Cardiac septum (tissue), 1 donor: ENCODE data around the gene FGF11. TPM values are rescaled to one million over a fixed set of nuclear protein-coding genes. Genes with fewer than 3 reads are reported as not detected.
"Not testable (repeated sequence)": the region's sequence is repeated elsewhere in the genome, so short reads cannot be mapped to it uniquely, and the experiment has no call there.

Experiments used
- DNase-seq: peaks from one replicate; pipeline ENCODE4 v3.0.0-alpha.2; 2020; ENCODE audit warnings: low spot score
- intact Hi-C: fragments of 100-400 bp; cut with DNase I; formaldehyde crosslinking; loops from one replicate; pipeline ENCODE4 v1.14.0; 2022
- total RNA-seq: library from RNA; stranded (reverse); fragmentation: NEBNext Ultra II Directional; extraction: Animal tissue kit (Norgen Biotek cat#: 25700); gene quantifications from one replicate; pipeline ENCODE4 v1.2.1, GENCODE V29; 2021
- donor health status: DM: no; HTN: no; CAD: no.

FGF11 gene
- total RNA-seq, 1 donor from 2014 or later = 3.9 TPM

- intact Hi-C loops, DNase-seq: not testable (repeated sequence)
Observed at GRCh38 chr17:7470457-7470973, 31.2 kb downstream of the FGF11 start.

DNA sequence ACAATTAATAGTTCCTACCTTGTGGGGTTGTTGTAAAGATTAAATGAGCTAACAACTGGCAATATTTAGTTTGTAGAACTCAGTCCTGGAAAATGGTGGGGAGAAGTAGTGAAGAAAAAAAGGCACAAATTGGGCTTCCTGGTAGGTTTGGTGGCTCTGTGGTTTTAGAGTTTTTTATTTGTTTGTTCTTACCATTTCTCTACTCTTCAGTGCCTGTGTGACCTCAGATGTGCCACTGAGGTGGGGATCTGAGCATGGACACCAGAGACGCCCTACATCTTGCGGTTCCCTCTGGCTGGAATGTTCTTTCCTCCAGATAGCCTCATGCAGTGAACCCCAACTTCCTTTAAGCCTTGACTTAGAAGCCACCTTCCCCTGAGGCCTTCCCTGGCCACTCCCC lies 32.4 kb downstream of the FGF11 start:
- intact Hi-C loops = no loop called here
- DNase-seq = no peak

DNA sequence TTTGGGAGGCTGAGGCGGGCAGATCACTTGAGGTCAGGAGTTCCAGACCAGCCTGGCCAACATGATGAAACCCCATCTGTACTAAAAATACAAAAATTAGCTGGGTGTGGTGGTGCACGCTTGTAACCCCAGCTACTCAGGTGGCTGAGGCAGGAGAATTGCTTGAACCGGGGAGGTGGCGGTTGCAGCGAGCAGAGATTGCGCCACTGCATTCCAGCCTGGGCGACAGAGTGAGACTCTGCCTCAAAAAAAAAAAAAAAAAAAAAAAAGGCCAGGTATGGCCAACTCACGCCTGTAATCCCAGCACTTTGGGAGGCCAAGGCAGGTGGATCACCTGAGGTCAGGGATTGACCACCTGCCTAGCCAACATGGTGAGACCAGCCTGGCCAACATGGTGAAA lies 35.5 kb downstream of the FGF11 start:
- intact Hi-C loops, DNase-seq: not testable (repeated sequence)

- intact Hi-C loops = loop anchor here (2.0 kb wide), 1 partner anchor 37 kb away; the partner anchor contains the start of gene FGF11
Observed at GRCh38 chr17:7475764-7476422, 36.6 kb downstream of the FGF11 start.

DNA sequence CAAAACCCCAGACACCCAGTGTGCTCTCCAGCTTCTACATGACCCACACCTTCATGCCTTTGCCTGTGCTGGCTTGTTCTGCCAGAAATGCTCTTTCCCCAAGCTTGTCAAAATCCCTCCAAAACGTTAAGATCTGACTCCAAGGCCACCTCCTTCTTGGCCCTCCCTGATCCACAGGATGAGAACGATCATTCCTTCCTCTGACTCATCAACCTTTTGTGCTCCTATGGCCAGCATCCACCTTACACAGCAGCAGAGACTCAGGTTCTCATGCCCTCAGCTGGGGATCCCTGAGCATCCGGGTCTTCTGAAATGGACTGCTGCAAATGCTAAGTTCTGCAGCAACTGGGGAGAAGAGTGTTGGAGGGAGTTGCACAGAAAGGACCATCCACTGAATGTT lies 37.2 kb downstream of the FGF11 start:
- no peak for DNase-seq
- intact Hi-C loops = loop anchor here (2.0 kb wide), 1 partner anchor 38 kb away; the partner anchor contains the start of gene FGF11

More at GRCh38 chr17:7475764-7476422, 36.6 kb downstream of the FGF11 start:
- peak; percentile 84 for DNase-seq

DNA sequence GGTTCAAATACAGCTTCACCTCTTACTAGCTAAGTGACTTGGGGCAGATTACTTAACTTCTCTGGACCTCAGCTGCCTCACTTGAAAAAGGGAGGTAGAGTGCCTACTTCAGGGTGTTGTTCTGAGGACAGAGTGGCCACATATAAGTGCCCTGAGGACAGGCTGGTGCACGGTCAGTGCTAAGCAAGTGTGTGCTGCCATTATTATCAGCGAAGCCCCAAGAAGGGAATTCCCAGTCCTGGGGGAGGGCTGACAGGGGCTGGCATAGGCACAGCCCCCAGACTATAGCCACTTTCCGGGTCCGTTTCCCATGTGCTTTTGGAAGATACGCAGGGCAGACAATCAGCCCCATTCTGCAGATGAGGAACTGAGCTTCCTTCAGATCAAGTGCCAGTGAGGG lies 37.6 kb downstream of the FGF11 start:
- intact Hi-C loops = loop anchor here (2.0 kb wide), 1 partner anchor 38 kb away; the partner anchor contains the start of gene FGF11
- DNase-seq = no peak

- intact Hi-C loops = loop anchor here (2.0 kb wide), 1 partner anchor 39 kb away; the partner anchor contains the start of gene FGF11
- no peak for DNase-seq
Observed at GRCh38 chr17:7477392-7478275, 38.3 kb downstream of the FGF11 start.

DNA sequence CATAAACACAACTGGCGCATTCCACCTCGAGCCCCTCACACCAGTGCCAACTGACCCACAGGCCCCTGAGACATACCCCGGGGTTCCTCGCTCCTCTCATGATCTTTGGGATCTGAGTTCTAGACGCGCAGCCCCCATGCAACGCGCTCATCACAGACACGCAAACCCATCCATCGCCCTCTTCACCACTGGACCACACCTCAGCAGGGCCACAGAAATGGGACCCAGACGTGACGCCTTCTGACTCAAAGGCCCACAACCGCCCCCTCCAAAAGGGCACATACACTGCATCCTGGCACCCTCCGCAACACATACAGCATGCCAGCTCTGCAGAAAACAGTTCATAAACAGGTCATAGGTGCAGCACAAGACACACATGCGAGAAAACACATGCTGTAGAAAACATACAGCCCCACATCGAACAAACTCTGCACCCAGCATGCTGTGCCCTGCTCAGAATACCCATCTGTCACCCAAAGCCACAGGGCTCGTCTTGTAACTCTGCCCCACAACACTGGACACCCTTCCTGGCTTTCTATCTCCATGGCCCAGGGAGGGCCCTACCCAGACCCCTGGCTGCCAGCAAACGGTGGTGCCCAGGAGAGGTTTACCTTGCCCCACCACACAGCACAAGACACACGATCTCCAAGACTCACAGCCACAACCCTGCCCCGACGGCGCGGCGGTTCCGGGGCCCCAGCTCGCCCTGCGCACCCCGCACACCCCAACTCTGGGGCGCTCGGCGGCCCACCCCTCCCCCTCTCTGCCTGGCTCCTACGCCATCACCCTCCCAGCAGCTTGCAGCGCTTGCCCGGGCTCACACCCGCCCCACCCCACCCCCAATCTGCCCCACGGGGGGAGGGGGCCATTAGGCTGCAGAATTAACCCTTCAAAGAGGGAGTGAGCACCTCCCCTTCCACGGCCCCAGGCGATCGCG lies 39.2 kb downstream of the FGF11 start:
- no peak for DNase-seq
- intact Hi-C loops = no loop called here

- intact Hi-C loops = no loop called here
- peak; percentile 84 for DNase-seq
Observed at GRCh38 chr17:7479213-7480088, 40.1 kb downstream of the FGF11 start, which contains the start of gene ZBTB4. TSS of gene ZBTB4 (minus strand) at chr17:7479631. CDS start at chr17:7466801, 12,830 bp downstream.

DNA sequence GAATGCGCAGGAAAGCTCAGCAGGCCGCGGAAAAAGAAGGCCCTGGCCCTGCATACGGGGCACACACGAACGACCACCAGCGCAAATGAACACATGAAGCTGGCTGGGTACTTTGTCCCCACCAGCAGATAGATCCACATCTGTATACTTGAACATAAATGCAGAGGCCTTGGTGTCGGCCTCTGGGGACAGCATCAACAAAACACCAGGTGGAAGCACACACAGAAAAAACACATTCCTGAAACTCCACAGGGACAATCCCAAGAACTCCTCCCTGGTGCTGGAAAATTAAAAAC lies 40.7 kb downstream of the FGF11 start:
- intact Hi-C loops = no loop called here

DNA sequence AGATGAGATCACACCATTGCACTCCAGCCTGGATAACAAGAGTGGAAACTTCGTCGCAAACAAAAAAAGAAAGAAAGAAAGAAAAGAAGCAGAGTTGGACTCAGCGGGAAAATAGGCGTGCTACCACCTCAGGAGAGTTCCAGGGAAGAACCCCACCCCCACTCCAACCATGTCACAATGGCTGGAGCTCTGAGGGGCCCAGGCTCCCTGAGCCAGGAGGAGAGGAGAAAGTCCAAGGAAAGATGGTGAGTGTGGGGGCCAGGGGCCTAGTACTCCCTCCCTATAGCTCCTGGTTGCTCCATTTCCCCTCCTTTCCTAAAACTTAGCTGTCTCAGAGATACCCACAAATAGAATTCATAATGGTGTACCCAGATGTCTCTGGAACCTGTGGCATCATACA lies 42.0 kb downstream of the FGF11 start, which contains the start of gene SLC35G6:
Gene SLC35G6, plus strand, starts transcription at position 172 of the 400 bp plus-strand sequence. Its CDS starts 71 bp downstream, at position 243.
- DNase-seq = not testable (repeated sequence)

More for the DNA sequence above, 40.7 kb downstream of the FGF11 start:
- DNase-seq = no peak

GRCh38 chr17:7481842-7482741 lies 42.8 kb downstream of the FGF11 start:
- DNase-seq, intact Hi-C loops: not testable (repeated sequence)

More for the DNA sequence above, 42.0 kb downstream of the FGF11 start, which contains the start of gene SLC35G6:
- intact Hi-C loops = not testable (repeated sequence)

- DNase-seq, intact Hi-C loops: not testable (repeated sequence)
Observed at GRCh38 chr17:7482742-7483088, 43.4 kb downstream of the FGF11 start.

GRCh38 chr17:7483255-7484066 lies 44.1 kb downstream of the FGF11 start:
- intact Hi-C loops = loop anchor here (1.0 to 2.0 kb wide), 3 partner anchors 45 to 132 kb away; partner anchors contain the start of genes FGF11 and TNFSF13
- DNase-seq = peak; percentile 98

- intact Hi-C loops = loop anchor here (1.0 to 2.0 kb wide), 3 partner anchors 45 to 133 kb away; partner anchors contain the start of genes FGF11 and TNFSF13
- peak; percentile 99 for DNase-seq
Observed at GRCh38 chr17:7484067-7484918, 45.0 kb downstream of the FGF11 start, which contains the start of gene POLR2A. TSS of gene POLR2A (plus strand) at chr17:7484366.
